HEK293 (cell line): Measurements from ENCODE around the gene ALOX12B.

Experiments used
- ATF2 ChIP-seq: fragments of 450-650 bp; formaldehyde crosslinking; IDR thresholded peaks from 2 replicates; pipeline ENCODE4 v1.5.1; 2016; ENCODE audit warnings: missing biosample characterization, missing genetic modification characterization, low read depth
- CTCF ChIP-seq: fragments of 450-650 bp; formaldehyde crosslinking; IDR thresholded peaks from 2 replicates; pipeline ENCODE4 v1.5.1; 2016; ENCODE audit warnings: missing biosample characterization, missing genetic modification characterization
- KLF1 ChIP-seq: fragments of 450-650 bp; formaldehyde crosslinking; IDR thresholded peaks from 2 replicates; pipeline ENCODE4 v1.5.1; 2016; ENCODE audit warnings: missing biosample characterization, missing genetic modification characterization
- KLF17 ChIP-seq: fragments of 450-650 bp; formaldehyde crosslinking; IDR thresholded peaks from 2 replicates; pipeline ENCODE4 v1.5.1; 2016; ENCODE audit warnings: missing biosample characterization, missing genetic modification characterization
- WT1 ChIP-seq: fragments of 450-650 bp; formaldehyde crosslinking; IDR thresholded peaks from 2 replicates; pipeline ENCODE4 v1.5.1; 2016; ENCODE audit warnings: missing biosample characterization, missing genetic modification characterization
- YY1 ChIP-seq: fragments of 450-650 bp; formaldehyde crosslinking; IDR thresholded peaks from 2 replicates; pipeline ENCODE4 v1.5.1; 2018; ENCODE audit warnings: missing biosample characterization, missing genetic modification characterization
- ZBTB48 ChIP-seq: fragments of 450-650 bp; formaldehyde crosslinking; IDR thresholded peaks from 2 replicates; pipeline ENCODE4 v1.5.1; 2016; ENCODE audit warnings: missing biosample characterization, missing genetic modification characterization
- ZBTB6 ChIP-seq: fragments of 450-650 bp; formaldehyde crosslinking; IDR thresholded peaks from 2 replicates; pipeline ENCODE4 v1.5.1; 2017; ENCODE audit warnings: missing biosample characterization, missing genetic modification characterization
- ZNF146 ChIP-seq: fragments of 450-650 bp; formaldehyde crosslinking; IDR thresholded peaks from 2 replicates; pipeline ENCODE4 v1.5.1; 2016; ENCODE audit warnings: missing biosample characterization, missing genetic modification characterization
- ZNF148 ChIP-seq: fragments of 450-650 bp; formaldehyde crosslinking; IDR thresholded peaks from 2 replicates; pipeline ENCODE4 v1.5.0; 2017; ENCODE audit warnings: missing biosample characterization, missing genetic modification characterization, borderline replicate concordance
- ZNF2 ChIP-seq: fragments of 450-650 bp; formaldehyde crosslinking; IDR thresholded peaks from 2 replicates; pipeline ENCODE4 v1.5.1; 2016; ENCODE audit warnings: missing biosample characterization, missing genetic modification characterization
- ZNF202 ChIP-seq: fragments of 450-650 bp; formaldehyde crosslinking; IDR thresholded peaks from 2 replicates; pipeline ENCODE4 v1.5.1; 2016; ENCODE audit warnings: missing biosample characterization, missing genetic modification characterization, borderline replicate concordance
- ZNF214 ChIP-seq: fragments of 450-650 bp; formaldehyde crosslinking; IDR thresholded peaks from 2 replicates; pipeline ENCODE4 v1.5.1; 2017; ENCODE audit warnings: missing biosample characterization, mild to moderate bottlenecking, missing genetic modification characterization, borderline replicate concordance
- ZNF335 ChIP-seq: fragments of 450-650 bp; formaldehyde crosslinking; conservative IDR thresholded peaks from 2 replicates; pipeline ENCODE4 v1.5.1; 2016; ENCODE audit warnings: missing biosample characterization, missing genetic modification characterization
- ZNF48 ChIP-seq: fragments of 450-650 bp; formaldehyde crosslinking; IDR thresholded peaks from 2 replicates; pipeline ENCODE4 v1.5.1; 2016; ENCODE audit warnings: missing biosample characterization, missing genetic modification characterization
- ZNF501 ChIP-seq: fragments of 450-650 bp; formaldehyde crosslinking; IDR thresholded peaks from 2 replicates; pipeline ENCODE4 v1.5.1; 2016; ENCODE audit warnings: missing biosample characterization, missing genetic modification characterization
- ZNF510 ChIP-seq: fragments of 450-650 bp; formaldehyde crosslinking; IDR thresholded peaks from 2 replicates; pipeline ENCODE4 v1.5.1; 2018; ENCODE audit warnings: mild to moderate bottlenecking, missing genetic modification characterization, missing biosample characterization; ENCODE audit not compliant: insufficient replicate concordance
- ZNF580 ChIP-seq: fragments of 450-650 bp; formaldehyde crosslinking; IDR thresholded peaks from 2 replicates; pipeline ENCODE4 v1.5.1; 2016; ENCODE audit warnings: missing biosample characterization, missing genetic modification characterization
- ZNF639 ChIP-seq: fragments of 450-650 bp; formaldehyde crosslinking; IDR thresholded peaks from 2 replicates; pipeline ENCODE4 v1.5.1; 2016; ENCODE audit warnings: missing biosample characterization, missing genetic modification characterization
- ZNF654 ChIP-seq: fragments of 450-650 bp; formaldehyde crosslinking; IDR thresholded peaks from 2 replicates; pipeline ENCODE4 v1.5.1; 2016; ENCODE audit warnings: low read depth, missing biosample characterization, missing genetic modification characterization
- ZSCAN18 ChIP-seq: fragments of 450-650 bp; formaldehyde crosslinking; IDR thresholded peaks from 2 replicates; pipeline ENCODE4 v1.5.1; 2016; ENCODE audit warnings: missing biosample characterization, missing genetic modification characterization

Gene ALOX12B

GRCh38 chr17:8073627-8074484 is 13.7 kb downstream of the ALOX12B start (continued):
- TF ChIP-seq ZNF2 (0 out of 2 replicates have a peak, but pooled peaks have one; percentile 25), ZNF214 (no peak), ZNF654 (tag by site-specific recombination) (peak; percentile 47), YY1 (tag by site-specific recombination) (no peak), CTCF (tag by site-specific recombination) (peak; percentile 92), ATF2 (tag by site-specific recombination) (no peak; the same call in 1 of the 2 replicates), ZNF501 (tag by site-specific recombination) (no peak), WT1 (tag by site-specific recombination) (no peak), ZNF202 (tag by site-specific recombination) (no peak), ZNF146 (no peak), ZBTB48 (tag by site-specific recombination) (peak; percentile 56; the same call in 1 of the 2 replicates), ZNF580 (tag by site-specific recombination) (no peak), ZNF639 (tag by site-specific recombination) (0 out of 2 replicates have a peak, but pooled peaks have one; percentile 26), ZNF148 (tag by site-specific recombination) (0 out of 2 replicates have a peak, but pooled peaks have one; percentile 8), ZNF510 (tag by site-specific recombination) (no peak), ZSCAN18 (tag by site-specific recombination) (no peak), ZNF335 (tag by site-specific recombination) (peak; percentile 73), ZNF48 (tag by site-specific recombination) (no peak), KLF1 (peak; percentile 46; the same call in 1 of the 2 replicates), ZBTB6 (no peak), KLF17 (tag by site-specific recombination) (peak; percentile 81)
